Cardiac ventricle fibroblast (primary cell): ENCODE results near the gene GAMT. TPM values are rescaled to one million over a fixed set of nuclear protein-coding genes. Genes with fewer than 3 reads are reported as not detected.

Experiments
- total RNA-seq: library from RNA; depleted of rRNA; stranded (reverse); fragments of >200 nt; gene quantifications from 2 replicates; pipeline ENCODE4 v1.2.3, GENCODE V29; 2015

The GAMT gene
- 43.7 and 45.7 TPM in 2 replicates for total RNA-seq

GRCh38 chr19:1401138-1401888, at the start of gene GAMT:
GAMT (minus strand) TSS chr19:1401542; CDS start chr19:1401476, 66 bp downstream.

GRCh38 chr19:1449467-1450442, 48.4 kb upstream of the GAMT start, which contains the start of gene APC2:
APC2 (plus strand) TSS chr19:1450121; CDS start chr19:1453002, 2,881 bp downstream.

GRCh38 chr19:1438035-1438932, 36.9 kb upstream of the GAMT start, which contains the start of gene RPS15:
RPS15 (plus strand) TSS chr19:1438396; CDS start chr19:1438426, 30 bp downstream.

GRCh38 chr19:1407528-1408299, 6.4 kb upstream of the GAMT start, which contains the start of gene DAZAP1:
DAZAP1 (plus strand) TSS chr19:1407586; CDS start chr19:1407774, 188 bp downstream.

GRCh38 chr19:1383312-1384084, 17.8 kb downstream of the GAMT start, which contains the start of gene NDUFS7:
NDUFS7 (plus strand) TSS chr19:1383907; CDS start chr19:1383927, 20 bp downstream.

Other genes with a start within 250 kb of the GAMT start
- gene SBNO2, start 227.3 kb downstream of the GAMT start, total RNA-seq: 37.6 and 40.9 TPM in 2 replicates
- gene STK11, start 195.8 kb downstream of the GAMT start, total RNA-seq: 47.5 and 52.5 TPM in 2 replicates
- 1.4 and 2.3 TPM in 2 replicates for gene CBARP, start 163.5 kb downstream of the GAMT start, total RNA-seq
- gene ATP5F1D, start 159.8 kb downstream of the GAMT start, total RNA-seq: 89.8 and 122 TPM in 2 replicates
- gene MIDN, start 153.0 kb downstream of the GAMT start, total RNA-seq: 46.7 and 59.6 TPM in 2 replicates
- gene CIRBP, start 132.2 kb downstream of the GAMT start, total RNA-seq: 265 and 335 TPM in 2 replicates
- gene FAM174C, start 126.0 kb downstream of the GAMT start, total RNA-seq: 52.9 and 54.6 TPM in 2 replicates
- not detected in 2 replicates for gene EFNA2, start 115.7 kb downstream of the GAMT start, total RNA-seq
- gene NDUFS7, start 17.6 kb downstream of the GAMT start, total RNA-seq: 89.5 and 111 TPM in 2 replicates
- 19.4 and 21.3 TPM in 2 replicates for gene DAZAP1, start 6.0 kb upstream of the GAMT start, total RNA-seq
- gene RPS15, start 36.9 kb upstream of the GAMT start, total RNA-seq: 2,634 and 2,972 TPM in 2 replicates
- 0.12 and 0.20 TPM in 2 replicates for gene APC2, start 48.6 kb upstream of the GAMT start, total RNA-seq
- gene C19orf25, start 77.7 kb upstream of the GAMT start, total RNA-seq: 17.7 and 25.0 TPM in 2 replicates
- gene PCSK4, start 88.8 kb upstream of the GAMT start, total RNA-seq: 0.19 and 0.49 TPM in 2 replicates
- 5.0 and 6.0 TPM in 2 replicates for gene REEP6, start 89.6 kb upstream of the GAMT start, total RNA-seq
- gene ADAMTSL5, start 111.5 kb upstream of the GAMT start, total RNA-seq: 4.7 and 8.8 TPM in 2 replicates
- gene PLK5, start 122.5 kb upstream of the GAMT start, total RNA-seq: not detected in 2 replicates
- gene MEX3D, start 166.8 kb upstream of the GAMT start, total RNA-seq: 28.2 and 35.9 TPM in 2 replicates
- gene MBD3, start 191.3 kb upstream of the GAMT start, total RNA-seq: 68.5 and 83.9 TPM in 2 replicates
- gene UQCR11, start 203.9 kb upstream of the GAMT start, total RNA-seq: 41.1 and 46.9 TPM in 2 replicates